ENCODE measurements around the gene HLCS.
A peak's percentile ranks its signal among the peaks of the same experiment; 100 is the strongest.
"Not testable (repeated sequence)": the region's sequence is repeated elsewhere in the genome, so short reads cannot be mapped to it uniquely, and the experiment has no call there.

The HLCS gene

GRCh38 chr21:36989699-36990507, 23.4 kb upstream of the HLCS start:
- Histone ChIP-seq H3K9me3 (ENCODE audit: insufficient read depth, low read length) (0 out of 2 replicates have a peak, but pooled peaks cover 4% of the 10 kb centered on the region), H3K36me3 (ENCODE audit: insufficient read depth, insufficient read length, low read length) (no peaks in the 10 kb centered on the region), H3K4me1 (ENCODE audit: insufficient read depth, insufficient read length) (peaks cover 6% of the 10 kb centered on the region), H3K4me3 (ENCODE audit: insufficient read length, low read depth) (peak overlapping the region; percentile 54), H3K9ac (ENCODE audit: insufficient read length, low read depth) (peak overlapping the region; percentile 87), H3K27me3 (ENCODE audit: insufficient read depth, insufficient read length) (peaks cover 4% of the 10 kb centered on the region)
- no peak for TF ChIP-seq SUZ12 (IDR thresholded peaks at IDR 0.05; ENCODE audit: extremely low read depth, insufficient read depth, insufficient read length)
- no peak for TF ChIP-seq ZNF274 (IDR thresholded peaks at IDR 0.05; ENCODE audit: low read depth, low read length)
- TF ChIP-seq YY1 (IDR thresholded peaks at IDR 0.05; ENCODE audit: insufficient read depth, insufficient read length) = peak; percentile 35
- peak; percentile 87 for DNase-seq (ENCODE audit: low read depth, low spot score)

GRCh38 chr21:36989199-36989698, 22.8 kb upstream of the HLCS start:
- not testable (repeated sequence) for H3K36me3 ChIP-seq (ENCODE audit: insufficient read depth, insufficient read length, low read length); H3K9me3 ChIP-seq (ENCODE audit: insufficient read depth, low read length); H3K27me3 ChIP-seq (ENCODE audit: insufficient read depth, insufficient read length); H3K4me1 ChIP-seq (ENCODE audit: insufficient read depth, insufficient read length); DNase-seq (ENCODE audit: low read depth, low spot score)
- Histone ChIP-seq H3K9ac (ENCODE audit: insufficient read length, low read depth) (peak overlapping the region; percentile 87), H3K4me3 (ENCODE audit: insufficient read length, low read depth) (peak overlapping the region; percentile 54)

- H3K9ac ChIP-seq (ENCODE audit: insufficient read length, low read depth) = no peak overlapping the region
- peaks cover 6% of the 10 kb centered on the region for H3K4me1 ChIP-seq (ENCODE audit: insufficient read depth, insufficient read length)
- TF ChIP-seq YY1 (IDR thresholded peaks at IDR 0.05; ENCODE audit: insufficient read depth, insufficient read length) (no peak), SUZ12 (IDR thresholded peaks at IDR 0.05; ENCODE audit: extremely low read depth, insufficient read depth, insufficient read length) (no peak), ZNF274 (IDR thresholded peaks at IDR 0.05; ENCODE audit: low read depth, low read length) (no peak)
- no peaks in the 10 kb centered on the region for H3K36me3 ChIP-seq (ENCODE audit: insufficient read depth, insufficient read length, low read length)
- H3K27me3 ChIP-seq (ENCODE audit: insufficient read depth, insufficient read length) = peaks cover 4% of the 10 kb centered on the region
- 0 out of 2 replicates have a peak, but pooled peaks cover 4% of the 10 kb centered on the region for H3K9me3 ChIP-seq (ENCODE audit: insufficient read depth, low read length)
- DNase-seq (ENCODE audit: low read depth, low spot score) = no peak
- H3K4me3 ChIP-seq (ENCODE audit: insufficient read length, low read depth) = no peak overlapping the region
These were observed 22.1 kb upstream of the HLCS start for GRCh38 chr21:36988536-36988935.

- Histone ChIP-seq H3K9me3 (ENCODE audit: insufficient read depth, low read length) (0 out of 2 replicates have a peak, but pooled peaks cover 4% of the 10 kb centered on the region), H3K27me3 (ENCODE audit: insufficient read depth, insufficient read length) (peaks cover 4% of the 10 kb centered on the region), H3K36me3 (ENCODE audit: insufficient read depth, insufficient read length, low read length) (no peaks in the 10 kb centered on the region), H3K4me1 (ENCODE audit: insufficient read depth, insufficient read length) (peaks cover 6% of the 10 kb centered on the region), H3K9ac (ENCODE audit: insufficient read length, low read depth) (no peak overlapping the region), H3K4me3 (ENCODE audit: insufficient read length, low read depth) (no peak overlapping the region)
- no peak for DNase-seq (ENCODE audit: low read depth, low spot score)
- TF ChIP-seq SUZ12 (IDR thresholded peaks at IDR 0.05; ENCODE audit: extremely low read depth, insufficient read depth, insufficient read length) (no peak), ZNF274 (IDR thresholded peaks at IDR 0.05; ENCODE audit: low read depth, low read length) (no peak), YY1 (IDR thresholded peaks at IDR 0.05; ENCODE audit: insufficient read depth, insufficient read length) (no peak)
These were observed 21.4 kb upstream of the HLCS start for GRCh38 chr21:36987845-36988244.

- no peak for DNase-seq (ENCODE audit: low read depth, low spot score)
- Histone ChIP-seq H3K27me3 (ENCODE audit: insufficient read depth, insufficient read length) (peaks cover 15% of the 10 kb centered on the region), H3K9ac (ENCODE audit: insufficient read length, low read depth) (no peak overlapping the region), H3K9me3 (ENCODE audit: insufficient read depth, low read length) (0 out of 2 replicates have a peak, but pooled peaks cover 4% of the 10 kb centered on the region), H3K36me3 (ENCODE audit: insufficient read depth, insufficient read length, low read length) (no peaks in the 10 kb centered on the region), H3K4me3 (ENCODE audit: insufficient read length, low read depth) (no peak overlapping the region), H3K4me1 (ENCODE audit: insufficient read depth, insufficient read length) (peaks cover 6% of the 10 kb centered on the region)
- TF ChIP-seq YY1 (IDR thresholded peaks at IDR 0.05; ENCODE audit: insufficient read depth, insufficient read length) = no peak
- no peak for TF ChIP-seq ZNF274 (IDR thresholded peaks at IDR 0.05; ENCODE audit: low read depth, low read length)
- TF ChIP-seq SUZ12 (IDR thresholded peaks at IDR 0.05; ENCODE audit: extremely low read depth, insufficient read depth, insufficient read length) = no peak
These were observed 19.5 kb upstream of the HLCS start for GRCh38 chr21:36985751-36986594.

- Histone ChIP-seq H3K4me3 (ENCODE audit: insufficient read length, low read depth) (no peak overlapping the region), H3K36me3 (ENCODE audit: insufficient read depth, insufficient read length, low read length) (no peaks in the 10 kb centered on the region), H3K4me1 (ENCODE audit: insufficient read depth, insufficient read length) (peaks cover 10% of the 10 kb centered on the region), H3K9ac (ENCODE audit: insufficient read length, low read depth) (no peak overlapping the region), H3K27me3 (ENCODE audit: insufficient read depth, insufficient read length) (peaks cover 25% of the 10 kb centered on the region), H3K9me3 (ENCODE audit: insufficient read depth, low read length) (0 out of 2 replicates have a peak, but pooled peaks cover 4% of the 10 kb centered on the region)
- no peak for DNase-seq (ENCODE audit: low read depth, low spot score)
- TF ChIP-seq YY1 (IDR thresholded peaks at IDR 0.05; ENCODE audit: insufficient read depth, insufficient read length) (no peak), SUZ12 (IDR thresholded peaks at IDR 0.05; ENCODE audit: extremely low read depth, insufficient read depth, insufficient read length) (no peak), ZNF274 (IDR thresholded peaks at IDR 0.05; ENCODE audit: low read depth, low read length) (no peak)
These were observed 15.7 kb upstream of the HLCS start for GRCh38 chr21:36981977-36982700.

All from NT2/D1 (cell line).